Glutamatergic neuron (in vitro differentiated cells): Measurements from ENCODE around the gene NPFFR2. TPM values are rescaled to one million over a fixed set of nuclear protein-coding genes. Genes with fewer than 3 reads are reported as not detected.

Experiments
- DNase-seq: peaks from one replicate; pipeline ENCODE4 v3.0.0; 2022
- H3K27ac Mint-ChIP-seq: one replicate; pipeline ENCODE4 v1.8.0; 2020; ENCODE audit warnings: mild to moderate bottlenecking, mixed read lengths, inconsistent platforms; ENCODE audit not compliant: unreplicated experiment
- H3K27me3 Mint-ChIP-seq: one replicate; pipeline ENCODE4 v1.8.0; 2020; ENCODE audit warnings: mild to moderate bottlenecking, moderate library complexity, mixed read lengths, inconsistent platforms; ENCODE audit not compliant: unreplicated experiment
- H3K36me3 Mint-ChIP-seq: one replicate; pipeline ENCODE4 v1.8.0; 2020; ENCODE audit warnings: mild to moderate bottlenecking, mixed read lengths, inconsistent platforms; ENCODE audit not compliant: unreplicated experiment
- H3K4me1 Mint-ChIP-seq: one replicate; pipeline ENCODE4 v1.8.0; 2020; ENCODE audit warnings: mild to moderate bottlenecking, low read depth, mixed read lengths, inconsistent platforms; ENCODE audit not compliant: unreplicated experiment
- H3K4me3 Mint-ChIP-seq: one replicate; pipeline ENCODE4 v1.8.0; 2020; ENCODE audit warnings: mild to moderate bottlenecking, mixed read lengths, inconsistent platforms; ENCODE audit not compliant: unreplicated experiment
- H3K9me3 Mint-ChIP-seq: one replicate; pipeline ENCODE4 v1.8.0; 2020; ENCODE audit warnings: mild to moderate bottlenecking, moderate library complexity, mixed read lengths, inconsistent platforms; ENCODE audit not compliant: unreplicated experiment
- CTCF ChIP-seq: fragments of 200-600 bp; sonication (generic); IDR thresholded peaks from one replicate; pipeline ENCODE4 v1.5.0; 2021; ENCODE audit not compliant: partially characterized antibody, unreplicated experiment
- total RNA-seq: library from RNA; stranded (reverse); fragmentation: NEBNext Ultra II Directional; extraction: Animal tissue kit (Norgen Biotek cat#: 25700); gene quantifications from one replicate; pipeline ENCODE4 v1.2.1, GENCODE V29; 2021; ENCODE audit not compliant: unreplicated experiment

Gene NPFFR2
- total RNA-seq, 1 donor from 2014 or later, result not detected

DNA sequence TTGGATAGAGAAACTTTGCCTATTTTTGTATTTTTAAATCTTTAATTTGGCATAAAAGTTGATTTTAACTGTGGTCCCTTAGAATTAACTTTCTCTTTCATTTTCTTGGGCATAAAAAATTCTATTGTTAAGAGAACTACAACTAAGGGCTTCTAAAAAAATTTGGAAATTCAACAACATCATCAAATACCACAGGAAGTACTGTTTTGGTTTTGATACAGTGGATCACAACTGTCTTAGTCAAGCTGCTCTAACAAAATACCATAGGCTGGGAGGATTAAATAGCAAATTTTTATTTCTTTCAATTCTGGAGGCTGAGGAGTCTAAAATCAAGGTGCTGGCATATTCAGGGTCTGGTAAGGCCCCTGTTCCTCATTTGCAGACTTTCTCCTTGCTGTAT lies 19.9 kb upstream of the NPFFR2 start:
- H3K36me3 Mint-ChIP-seq, result no peaks in the 10 kb centered on the region

DNA sequence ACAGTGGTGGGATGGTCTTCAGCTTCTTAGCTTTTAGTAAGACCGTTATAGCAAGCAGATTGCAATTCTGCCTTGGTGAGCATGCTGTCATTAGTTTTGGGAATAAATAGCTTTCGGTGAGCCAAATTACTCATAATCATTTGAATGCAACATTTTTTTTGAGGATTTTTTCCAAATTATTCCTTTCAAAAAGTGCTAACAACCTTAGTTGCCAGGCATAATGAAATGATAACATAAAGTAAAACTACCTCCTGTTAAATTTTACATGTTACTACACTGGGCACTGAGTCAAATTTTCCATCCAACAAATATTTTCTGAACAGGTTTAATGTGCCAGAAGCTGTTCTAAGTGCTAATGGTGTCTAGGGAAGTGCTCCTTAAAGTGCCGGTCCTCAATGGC lies 15.8 kb upstream of the NPFFR2 start:
- no peaks in the 10 kb centered on the region for H3K4me1 Mint-ChIP-seq
- H3K27ac Mint-ChIP-seq, result no peak overlapping the region
- DNase-seq, result no peak
- no peak for TF ChIP-seq CTCF
- H3K9me3 Mint-ChIP-seq, result peaks cover 3% of the 10 kb centered on the region
- H3K4me3 Mint-ChIP-seq, result no peak overlapping the region
- H3K27me3 Mint-ChIP-seq, result no peaks in the 10 kb centered on the region
- H3K36me3 Mint-ChIP-seq, result no peaks in the 10 kb centered on the region

More for the DNA sequence above, 19.9 kb upstream of the NPFFR2 start:
- Mint-ChIP-seq H3K9me3 (no peaks in the 10 kb centered on the region), H3K27me3 (no peaks in the 10 kb centered on the region), H3K4me1 (no peaks in the 10 kb centered on the region), H3K27ac (no peak overlapping the region), H3K4me3 (no peak overlapping the region)
- no peak for DNase-seq
- no peak for TF ChIP-seq CTCF

GRCh38 chr4:72019688-72020087 lies 12.1 kb upstream of the NPFFR2 start:
- Mint-ChIP-seq H3K4me1 (no peaks in the 10 kb centered on the region), H3K9me3 (peaks cover 3% of the 10 kb centered on the region), H3K27me3 (no peaks in the 10 kb centered on the region), H3K27ac (no peak overlapping the region), H3K36me3 (no peaks in the 10 kb centered on the region), H3K4me3 (no peak overlapping the region)
- TF ChIP-seq CTCF, result no peak
- DNase-seq, result no peak

- TF ChIP-seq CTCF, result no peak
- no peak for DNase-seq
- peaks cover 3% of the 10 kb centered on the region for H3K9me3 Mint-ChIP-seq
- H3K27me3 Mint-ChIP-seq, result no peaks in the 10 kb centered on the region
- H3K27ac Mint-ChIP-seq, result no peak overlapping the region
- H3K36me3 Mint-ChIP-seq, result no peaks in the 10 kb centered on the region
- H3K4me3 Mint-ChIP-seq, result no peak overlapping the region
- H3K4me1 Mint-ChIP-seq, result no peaks in the 10 kb centered on the region
These were observed 9.2 kb upstream of the NPFFR2 start for GRCh38 chr4:72022553-72022952.

DNA sequence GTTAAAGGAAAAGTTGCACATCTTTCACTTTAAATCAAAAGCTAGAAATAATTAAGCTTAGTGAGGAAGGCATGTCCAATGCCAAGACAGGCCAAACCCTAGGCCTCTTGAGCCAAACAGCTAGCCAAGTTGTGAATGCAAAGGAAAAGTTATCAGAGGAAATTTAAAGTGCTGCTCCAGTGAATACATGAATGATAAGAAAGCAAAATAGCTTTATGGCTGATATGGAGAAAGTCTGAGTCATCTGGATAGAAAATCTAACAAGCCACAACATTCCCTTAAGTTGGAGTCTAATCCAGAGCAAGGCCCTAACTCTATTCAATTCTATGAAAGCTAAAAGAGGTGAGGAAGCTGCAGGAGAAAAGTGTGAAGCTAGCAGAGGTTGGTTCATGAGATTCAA lies 23.8 kb downstream of the NPFFR2 start:
- H3K4me1 Mint-ChIP-seq, result no peaks in the 10 kb centered on the region
- no peaks in the 10 kb centered on the region for H3K27me3 Mint-ChIP-seq
- no peak for DNase-seq
- no peak overlapping the region for H3K27ac Mint-ChIP-seq
- no peak overlapping the region for H3K4me3 Mint-ChIP-seq
- no peaks in the 10 kb centered on the region for H3K9me3 Mint-ChIP-seq
- H3K36me3 Mint-ChIP-seq, result no peaks in the 10 kb centered on the region
- no peak for TF ChIP-seq CTCF
